Motor neuron (in vitro differentiated cells): Measurements from ENCODE around the gene ALG1. TPM values are rescaled to one million over a fixed set of nuclear protein-coding genes. Genes with fewer than 3 reads are reported as not detected.
"Not testable (repeated sequence)": the region's sequence is repeated elsewhere in the genome, so short reads cannot be mapped to it uniquely, and the experiment has no call there.

Experiments
- ATAC-seq, 8 experiments: fragments of 200-7000 bp; cut with Tn5 transposase; replicated peaks in 6 of 8; 2 replicates each; pipeline ENCODE4 v1.8.0; 2021; ENCODE audit warnings: mild to moderate bottlenecking in 8 of 8, moderate library complexity in 8 of 8
- H3K27ac ChIP-seq, 2 donors: fragments of 250-450 bp; sonication (Bioruptor Pico); 2 replicates each; pipeline ENCODE4 v1.9.0; 2021; ENCODE audit warnings: antibody characterized with exemption in 2 of 2, mild to moderate bottlenecking in 2 of 2, moderate library complexity in 1 of 2
- H3K4me1 ChIP-seq, 2 donors: fragments of 250-450 bp; sonication (Bioruptor Pico); replicated peaks in 1 of 2; 2 replicates each; pipeline ENCODE4 v1.6.1; 2021; ENCODE audit warnings: antibody characterized with exemption in 2 of 2, mild to moderate bottlenecking in 2 of 2, moderate library complexity in 1 of 2
- H3K4me3 ChIP-seq, 5 donors: fragments of 250-450 bp; sonication (Bioruptor Pico); 2 replicates each; pipeline ENCODE4 v1.9.0; 2021; ENCODE audit warnings: antibody characterized with exemption in 5 of 5, mild to moderate bottlenecking in 5 of 5, moderate library complexity in 4 of 5
- WGBS, 10 experiments: fragments of 450-650 bp; shearing (Covaris generic); methylation state at CpG; one replicate each; pipeline ENCODE4 v1.0.0; 2022; 5-methylcytosine and 5-hydroxymethylcytosine counted together
- in situ Hi-C, 9 experiments: fragments of 400-800 bp; cut with MboI; loops; one replicate each; pipeline ENCODE4 v1.15.0; 2021; ENCODE audit warnings: low sequenced_read_pairs in 9 of 9, low pct_unique_long_range_greater_than_20kb in 2 of 9; ENCODE audit not compliant: unreplicated experiment in 9 of 9
- total RNA-seq, 8 experiments: library from RNA; unstranded; fragments of 300-600 nt; gene quantifications; 2 replicates each; pipeline versions ENCODE4 v1.2.3 to v1.2.4, GENCODE V29; 2022

The ALG1 gene
- total RNA-seq, 8 experiments from 2014 or later: 6.6 to 43.8 (median 18.4) TPM

DNA sequence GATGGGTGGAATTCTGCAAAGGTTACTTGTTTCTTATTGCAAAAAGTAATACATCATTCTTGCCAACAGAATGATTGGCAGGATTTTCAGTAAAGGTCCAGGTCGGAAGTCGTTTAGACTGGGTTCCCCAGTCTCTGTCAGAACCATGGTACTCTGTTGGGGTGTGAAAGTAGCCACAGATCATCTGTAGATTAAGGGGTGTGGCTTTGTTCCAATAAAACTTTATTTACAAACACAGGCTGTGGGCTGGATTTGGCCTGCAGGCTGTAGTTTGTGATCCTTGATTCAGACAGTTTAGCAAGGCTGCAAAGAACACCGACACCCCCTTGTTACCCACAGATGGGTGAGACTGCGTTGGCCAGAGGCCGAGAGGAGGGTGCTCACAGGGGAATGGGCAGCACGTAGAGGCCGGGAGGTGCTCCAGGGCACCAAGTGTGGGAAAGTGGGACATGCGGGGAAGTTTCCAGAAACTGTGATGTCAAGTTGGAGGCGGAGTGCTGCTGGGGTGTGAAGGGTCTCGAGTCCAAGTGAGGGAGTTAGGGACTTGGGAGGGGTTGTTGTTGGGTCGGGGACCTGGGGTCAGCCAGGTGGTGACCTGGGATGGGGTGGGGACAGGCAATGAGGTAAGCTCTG is 12.6 kb downstream of the ALG1 start:
- in situ Hi-C loops, H3K27ac ChIP-seq, H3K4me1 ChIP-seq, H3K4me3 ChIP-seq, ATAC-seq: not testable (repeated sequence)
- 81 to 100% methylated on average over 2 to 3 of the region's 11 CpGs; no CpG with 5 or more reads in 8 of the 10 experiments for WGBS, 10 experiments

DNA sequence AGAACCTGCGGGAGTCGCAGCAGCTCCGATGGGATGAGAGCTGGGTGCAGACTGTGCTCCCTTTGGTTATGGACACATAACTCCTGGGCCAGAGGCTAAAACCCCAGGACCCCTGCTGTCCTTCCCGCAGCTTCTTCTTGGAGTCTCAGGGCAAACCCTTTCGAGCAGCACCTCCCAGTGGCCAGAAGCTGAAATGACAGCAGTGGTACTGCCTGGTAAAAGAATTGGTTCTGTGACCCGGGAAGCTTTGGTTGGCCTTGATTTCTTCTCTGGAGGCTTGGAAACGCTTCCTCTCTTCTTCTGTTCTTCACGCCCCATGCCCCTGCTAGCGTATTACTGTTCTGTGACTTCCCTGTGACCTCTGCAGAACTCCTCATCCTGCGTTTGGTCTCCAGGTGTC is 13.2 kb downstream of the ALG1 start:
- H3K4me3 ChIP-seq, ATAC-seq, H3K27ac ChIP-seq, in situ Hi-C loops, H3K4me1 ChIP-seq: not testable (repeated sequence)
- 40 to 86% (median 70%) methylated on average over 1 to 4 of the region's 10 CpGs; no CpG with 5 or more reads in 5 of the 10 experiments for WGBS, 10 experiments

DNA sequence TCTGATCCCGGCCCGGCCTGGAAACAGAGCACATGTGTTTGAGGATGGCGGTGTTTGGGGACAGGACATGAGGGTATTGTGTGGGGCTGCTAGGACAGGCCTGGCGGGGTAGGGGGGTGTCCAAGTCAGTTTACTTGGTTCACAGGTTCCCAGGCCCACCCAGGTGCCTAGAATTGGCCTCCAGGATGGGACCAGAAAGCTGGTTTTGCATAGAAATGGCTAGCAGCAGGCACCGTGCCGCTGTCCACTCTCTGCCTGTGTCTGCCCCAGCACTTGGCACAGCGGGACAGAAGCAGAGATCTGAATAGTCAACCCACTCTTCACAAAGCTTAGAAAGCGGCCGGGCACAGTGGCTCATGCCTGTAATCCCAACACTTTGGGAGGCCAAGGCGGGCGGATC is 14.1 kb downstream of the ALG1 start:
- in situ Hi-C loops, H3K27ac ChIP-seq, ATAC-seq, H3K4me3 ChIP-seq, H3K4me1 ChIP-seq: not testable (repeated sequence)
- WGBS, 10 experiments: 80 to 100% (median 93%) methylated on average over 2 to 8 of the region's 11 CpGs; no CpG with 5 or more reads in 5 of the 10 experiments

DNA sequence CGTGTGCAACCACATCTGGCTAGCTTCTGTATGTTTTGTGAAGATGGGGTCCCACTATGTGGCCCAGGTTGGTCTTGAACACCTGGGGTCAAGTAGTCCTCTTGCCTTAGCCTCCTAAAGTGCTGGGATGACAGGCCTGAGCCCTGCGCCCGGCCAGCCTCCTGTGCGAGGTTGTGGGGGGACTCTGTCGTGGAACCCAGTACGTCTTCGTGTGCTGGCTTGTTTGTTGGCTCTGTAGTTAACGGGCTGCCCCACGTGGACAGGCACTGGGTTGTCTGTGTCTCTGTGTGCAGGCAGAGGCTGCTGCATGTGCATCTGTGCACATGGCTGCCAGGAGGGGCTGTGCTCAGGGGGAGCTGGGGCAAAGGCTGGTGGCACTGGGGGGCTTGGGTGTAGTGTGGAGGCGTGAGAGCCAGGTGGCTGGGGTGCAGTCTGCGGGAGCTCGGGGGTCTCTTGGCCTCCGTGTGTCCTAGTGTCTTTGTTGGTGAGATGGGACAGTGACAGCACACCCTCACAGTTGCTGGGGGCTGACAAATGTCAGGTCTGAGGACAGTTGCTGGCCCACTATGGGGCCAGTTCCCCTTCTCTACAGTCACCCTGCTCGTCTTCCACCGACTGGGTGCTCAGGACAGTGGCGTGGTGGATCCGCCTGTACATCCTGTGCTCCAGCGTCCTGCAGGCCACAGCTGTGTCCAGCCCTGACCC is 16.6 kb downstream of the ALG1 start:
- ATAC-seq, H3K4me3 ChIP-seq, H3K4me1 ChIP-seq, H3K27ac ChIP-seq, in situ Hi-C loops: not testable (repeated sequence)
- WGBS, 10 experiments: no CpG with 5 or more reads among the region's 18 CpGs

DNA sequence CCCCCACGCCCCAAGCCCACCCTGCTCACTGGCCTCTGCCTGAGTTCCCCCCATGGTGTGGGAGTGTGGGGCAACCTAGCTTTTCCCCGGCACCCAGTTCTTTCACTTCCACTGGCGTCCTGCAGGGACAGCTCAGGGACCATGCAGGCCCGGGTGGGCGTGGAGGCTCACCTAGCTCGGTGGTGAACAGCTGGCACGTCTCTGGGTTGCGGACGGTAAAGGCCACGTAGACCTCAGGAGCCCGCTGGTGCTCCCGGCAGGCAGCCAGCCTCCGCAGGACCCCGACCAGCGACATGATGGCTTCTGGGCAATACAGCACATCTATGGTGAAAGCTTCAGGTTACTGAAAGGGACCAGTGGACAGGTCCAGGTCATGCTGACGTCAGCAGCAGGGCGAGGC is 17.3 kb downstream of the ALG1 start:
- 97% methylated on average over 10 of the region's 17 CpGs; no CpG with 5 or more reads in 9 of the 10 experiments for WGBS, 10 experiments
- H3K27ac ChIP-seq, ATAC-seq, H3K4me3 ChIP-seq, H3K4me1 ChIP-seq, in situ Hi-C loops: not testable (repeated sequence)

DNA sequence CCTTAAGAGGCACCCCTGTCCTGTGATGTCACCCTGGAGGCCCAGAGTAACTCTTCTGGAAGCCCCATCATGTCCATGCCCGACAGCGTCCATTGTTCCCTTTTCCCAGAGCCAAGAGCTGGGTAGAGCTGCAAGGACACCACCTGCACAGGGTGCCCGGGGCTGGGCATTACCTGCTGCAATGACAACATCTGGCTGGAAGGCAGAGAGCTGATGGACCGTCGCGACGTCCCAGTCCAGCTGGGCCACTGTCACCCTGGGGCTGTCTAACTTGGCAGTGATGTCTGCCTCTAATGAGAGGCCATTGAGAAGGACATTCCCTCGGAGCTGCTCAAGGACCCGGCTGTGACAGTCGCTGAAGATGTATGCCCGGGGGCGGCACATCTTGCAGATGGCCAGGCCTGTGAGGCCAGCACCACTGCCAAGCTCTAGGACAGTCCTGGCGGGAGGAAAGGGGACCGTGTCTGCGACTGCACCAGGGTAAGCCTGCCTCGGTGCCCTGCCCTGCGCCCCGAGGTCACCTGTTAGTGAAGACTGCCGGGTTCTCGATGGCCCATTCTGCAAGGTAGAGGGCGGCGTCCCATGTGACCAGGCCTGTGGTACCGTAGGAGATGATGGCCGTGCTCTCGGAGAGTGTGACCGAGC is 18.4 kb downstream of the ALG1 start:
- H3K4me3 ChIP-seq, in situ Hi-C loops, H3K27ac ChIP-seq, H3K4me1 ChIP-seq, ATAC-seq: not testable (repeated sequence)
- 100% methylated on average over 3 of the region's 26 CpGs; no CpG with 5 or more reads in 9 of the 10 experiments for WGBS, 10 experiments

DNA sequence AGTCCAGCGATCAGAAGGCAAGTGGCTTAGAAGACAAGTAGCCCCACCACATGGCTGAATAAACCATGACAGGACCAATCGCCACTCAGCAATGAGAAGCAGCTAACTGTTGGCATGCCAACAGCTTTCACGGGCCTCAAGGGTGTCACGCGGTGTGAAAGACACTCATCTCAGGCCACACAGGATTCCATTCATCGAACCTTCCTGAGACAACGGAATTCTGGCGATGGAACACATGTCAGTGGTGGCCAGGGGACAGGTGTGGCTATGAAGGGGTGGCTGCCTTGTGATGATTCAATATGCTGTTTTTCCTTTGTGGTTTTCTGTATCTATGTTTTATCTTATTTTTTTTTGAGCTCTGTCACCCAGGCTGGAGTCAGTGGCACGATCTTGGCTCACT is 18.9 kb downstream of the ALG1 start:
- ATAC-seq, H3K27ac ChIP-seq, H3K4me1 ChIP-seq, in situ Hi-C loops, H3K4me3 ChIP-seq: not testable (repeated sequence)
- 70 to 100% (median 91%) methylated on average over 2 of the region's 9 CpGs; no CpG with 5 or more reads in 6 of the 10 experiments for WGBS, 10 experiments

DNA sequence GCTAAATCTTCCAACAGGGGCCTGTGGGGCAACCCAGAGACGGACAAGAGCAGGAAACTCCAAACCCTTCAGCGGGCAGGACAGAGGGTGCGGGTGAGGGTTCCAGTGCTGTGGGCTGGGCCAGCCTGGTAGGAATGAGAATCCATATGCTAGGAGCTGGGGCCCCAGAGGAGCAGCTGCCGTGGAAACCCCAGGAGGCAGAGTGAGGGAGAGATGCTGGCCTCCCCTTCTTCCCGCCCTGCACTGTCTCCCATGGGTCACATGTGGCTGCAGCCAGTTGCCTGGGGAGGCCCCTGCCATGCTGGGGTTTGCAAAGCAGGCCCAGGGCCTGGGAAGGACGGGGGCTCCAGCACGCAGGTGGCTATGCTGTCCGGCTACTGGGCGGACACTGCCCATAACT is 21.4 kb downstream of the ALG1 start:
- 80 to 83% methylated on average over 1 of the region's 9 CpGs; no CpG with 5 or more reads in 8 of the 10 experiments for WGBS, 10 experiments
- H3K4me3 ChIP-seq, H3K4me1 ChIP-seq, H3K27ac ChIP-seq, in situ Hi-C loops, ATAC-seq: not testable (repeated sequence)

DNA sequence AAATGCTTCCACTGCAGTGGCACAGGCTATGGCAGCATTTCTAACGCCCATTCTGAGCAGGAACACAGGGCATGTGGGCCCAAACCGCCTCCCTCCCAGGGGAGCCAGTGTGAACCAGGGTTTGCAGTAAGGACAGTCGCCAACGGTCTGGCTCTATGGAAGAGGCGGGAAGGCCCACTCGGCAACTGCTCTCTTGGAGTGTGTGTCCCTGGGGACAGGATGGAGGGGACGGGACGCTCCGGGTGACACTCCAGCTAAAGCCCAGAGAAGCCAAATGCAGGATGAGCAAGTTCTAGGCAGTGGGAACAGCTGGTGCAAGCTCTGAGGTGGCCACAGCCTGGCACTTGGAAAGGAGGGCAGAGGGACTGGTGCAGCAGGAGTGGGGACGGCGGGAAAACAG is 22.1 kb downstream of the ALG1 start:
- H3K4me3 ChIP-seq, in situ Hi-C loops, H3K4me1 ChIP-seq, H3K27ac ChIP-seq, ATAC-seq: not testable (repeated sequence)
- 93% methylated on average over 3 of the region's 11 CpGs; no CpG with 5 or more reads in 9 of the 10 experiments for WGBS, 10 experiments

DNA sequence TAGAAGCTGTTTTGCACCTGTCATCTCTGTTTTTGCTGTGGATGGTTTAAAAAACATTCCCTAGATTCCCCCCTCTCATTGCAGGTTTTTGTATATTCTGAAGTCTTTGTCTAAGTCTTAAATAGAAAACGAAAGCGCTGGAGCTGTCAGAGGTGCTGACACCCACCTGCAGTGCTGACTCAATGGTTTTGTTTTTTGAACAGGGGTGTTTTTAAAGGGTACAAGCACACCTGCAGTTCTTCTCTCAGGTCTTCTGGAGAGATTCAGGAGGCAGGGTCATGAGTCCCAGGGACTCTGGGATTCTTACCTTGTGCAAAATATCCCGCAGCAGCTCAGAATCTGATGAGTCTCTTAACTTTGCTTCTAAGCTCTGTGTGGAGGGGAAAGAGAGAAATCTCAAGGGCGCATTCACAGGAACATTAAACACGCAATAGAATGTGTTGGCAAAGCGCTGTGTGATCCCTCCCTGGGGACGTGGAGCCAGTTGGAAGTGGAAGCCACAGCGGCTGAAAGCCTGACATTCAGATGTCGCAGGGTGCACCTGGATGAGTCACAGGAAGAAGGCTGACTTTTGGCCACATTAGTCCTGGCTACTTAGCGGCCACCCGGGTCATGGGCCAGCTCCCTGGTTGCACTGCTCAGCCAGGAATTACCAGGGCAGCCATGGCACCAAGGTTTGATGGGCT is 23.6 kb downstream of the ALG1 start:
- H3K4me3 ChIP-seq, H3K4me1 ChIP-seq, H3K27ac ChIP-seq, in situ Hi-C loops, ATAC-seq: not testable (repeated sequence)
- WGBS, 10 experiments: 80 to 100% (median 96%) methylated on average over 1 to 5 of the region's 11 CpGs; no CpG with 5 or more reads in 5 of the 10 experiments

DNA sequence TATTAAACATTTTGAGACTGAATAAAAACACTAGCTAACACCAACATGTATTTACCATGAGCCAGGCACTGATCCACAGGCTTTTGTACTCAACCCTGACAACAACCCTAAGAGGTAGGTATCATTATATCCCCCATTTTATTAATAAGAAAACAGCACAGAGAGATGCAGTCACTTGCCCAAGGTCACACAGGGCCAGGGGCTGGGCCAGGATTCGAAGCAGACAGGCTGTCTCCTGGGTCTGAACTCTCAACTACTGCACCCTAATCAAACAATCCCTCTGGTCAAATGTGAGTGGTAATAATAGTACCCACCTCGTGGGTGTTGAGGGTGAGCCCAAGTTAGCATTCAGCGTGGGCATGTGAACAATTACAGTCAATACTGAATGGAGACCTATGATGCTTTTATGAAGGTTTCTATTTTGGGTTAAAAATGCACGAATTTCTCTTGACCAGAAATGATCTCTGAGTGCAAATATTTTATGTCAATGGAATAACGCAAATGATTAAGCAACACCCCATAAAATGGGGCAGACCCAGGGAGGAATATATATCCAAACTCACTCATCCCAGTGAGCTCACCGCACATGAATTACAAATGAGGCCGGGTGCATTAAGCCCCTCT is 24.9 kb downstream of the ALG1 start:
- H3K27ac ChIP-seq: peak overlapping the region in 1 of 2 donors; percentile 47
- in situ Hi-C loops: not testable (repeated sequence)
- 40% methylated on average over 1 of the region's 7 CpGs; no CpG with 5 or more reads in 9 of the 10 experiments for WGBS, 10 experiments

DNA sequence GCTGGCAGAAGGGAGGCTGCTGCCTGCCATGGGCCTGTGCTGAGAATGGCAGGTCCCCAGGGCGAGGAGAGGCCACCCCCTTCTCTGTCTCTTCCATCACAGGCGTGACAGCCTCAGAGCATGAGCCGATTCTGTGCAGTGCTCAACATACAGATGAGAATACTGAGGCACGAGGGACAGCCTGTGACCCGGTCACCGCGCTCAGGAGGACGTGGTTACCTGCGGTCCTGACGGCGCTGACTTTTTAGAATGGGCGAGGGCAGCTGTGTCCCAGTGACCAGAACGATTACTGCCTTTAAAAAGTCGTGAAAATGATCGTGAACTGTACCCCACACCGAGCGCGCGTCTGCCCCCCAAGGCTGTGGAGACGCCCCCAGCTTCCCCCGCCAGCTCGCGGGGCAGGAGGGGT is 25.4 kb downstream of the ALG1 start:
- H3K4me3 ChIP-seq: peak overlapping the region; percentile 60 to 99 (median 81)
- peak overlapping the region; percentile 74 to 81 for H3K27ac ChIP-seq
- H3K4me1 ChIP-seq, ATAC-seq, in situ Hi-C loops: not testable (repeated sequence)
- 0% methylated on average over 1 to 4 of the region's 23 CpGs; no CpG with 5 or more reads in 7 of the 10 experiments for WGBS, 10 experiments

More for the DNA sequence above, 24.9 kb downstream of the ALG1 start:
- H3K4me1 ChIP-seq, ATAC-seq: not testable (repeated sequence)
- peak overlapping the region in 1 of 5 donors; percentile 92 for H3K4me3 ChIP-seq
